WERI-Rb-1 (cell line): ENCODE data around the gene SLC25A25.
A peak's percentile ranks its signal among the peaks of the same experiment; 100 is the strongest.

Source experiments
- DNase-seq: peaks from one replicate; pipeline ENCODE4 v3.0.0-alpha.2; 2020
- H3K27ac ChIP-seq: fragments of 250-450 bp; sonication (Bioruptor Pico); 2 replicates; pipeline ENCODE4 v1.5.1; 2020; ENCODE audit warnings: mild to moderate bottlenecking, moderate library complexity
- H3K27me3 ChIP-seq: fragments of 250-450 bp; sonication (Bioruptor Pico); 2 replicates; pipeline ENCODE4 v1.5.1; 2021; ENCODE audit warnings: mild to moderate bottlenecking, low read depth, moderate library complexity; ENCODE audit not compliant: insufficient read depth, severe bottlenecking
- H3K36me3 ChIP-seq: fragments of 250-450 bp; sonication (Bioruptor Pico); 2 replicates; pipeline ENCODE4 v1.5.1; 2020; ENCODE audit warnings: mild to moderate bottlenecking, moderate library complexity
- H3K4me3 ChIP-seq: 2 replicates; pipeline ENCODE4 v1.5.1; 2011; ENCODE audit warnings: low read depth, mild to moderate bottlenecking, control low read depth, low read length
- H3K9me3 ChIP-seq: fragments of 250-450 bp; sonication (Bioruptor Pico); 2 replicates; pipeline ENCODE4 v1.5.1; 2021; ENCODE audit warnings: mild to moderate bottlenecking, moderate library complexity; ENCODE audit not compliant: severe bottlenecking
- TF ChIP-seq, protein P1 (sequence below): IDR thresholded peaks from 2 replicates; pipeline ENCODE4 v1.5.1; 2011; ENCODE audit warnings: low read depth, mild to moderate bottlenecking, control low read depth, inconsistent platforms, low read length

SLC25A25 gene

GRCh38 chr9:128073253-128073886 is 5.3 kb downstream of the SLC25A25 start:
- no peaks in the 10 kb centered on the region for H3K9me3 ChIP-seq
- H3K27me3 ChIP-seq: no peaks in the 10 kb centered on the region
- H3K27ac ChIP-seq: no peak overlapping the region
- H3K4me3 ChIP-seq: no peak overlapping the region
- H3K36me3 ChIP-seq: peaks cover 19% of the 10 kb centered on the region
- TF ChIP-seq, protein P1, sequence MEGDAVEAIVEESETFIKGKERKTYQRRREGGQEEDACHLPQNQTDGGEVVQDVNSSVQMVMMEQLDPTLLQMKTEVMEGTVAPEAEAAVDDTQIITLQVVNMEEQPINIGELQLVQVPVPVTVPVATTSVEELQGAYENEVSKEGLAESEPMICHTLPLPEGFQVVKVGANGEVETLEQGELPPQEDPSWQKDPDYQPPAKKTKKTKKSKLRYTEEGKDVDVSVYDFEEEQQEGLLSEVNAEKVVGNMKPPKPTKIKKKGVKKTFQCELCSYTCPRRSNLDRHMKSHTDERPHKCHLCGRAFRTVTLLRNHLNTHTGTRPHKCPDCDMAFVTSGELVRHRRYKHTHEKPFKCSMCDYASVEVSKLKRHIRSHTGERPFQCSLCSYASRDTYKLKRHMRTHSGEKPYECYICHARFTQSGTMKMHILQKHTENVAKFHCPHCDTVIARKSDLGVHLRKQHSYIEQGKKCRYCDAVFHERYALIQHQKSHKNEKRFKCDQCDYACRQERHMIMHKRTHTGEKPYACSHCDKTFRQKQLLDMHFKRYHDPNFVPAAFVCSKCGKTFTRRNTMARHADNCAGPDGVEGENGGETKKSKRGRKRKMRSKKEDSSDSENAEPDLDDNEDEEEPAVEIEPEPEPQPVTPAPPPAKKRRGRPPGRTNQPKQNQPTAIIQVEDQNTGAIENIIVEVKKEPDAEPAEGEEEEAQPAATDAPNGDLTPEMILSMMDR: no peak
- DNase-seq: no peak

- Histone ChIP-seq H3K27ac (no peak overlapping the region), H3K36me3 (peaks cover 34% of the 10 kb centered on the region), H3K9me3 (no peaks in the 10 kb centered on the region), H3K4me3 (no peak overlapping the region), H3K27me3 (no peaks in the 10 kb centered on the region)
- DNase-seq: no peak
- TF ChIP-seq, protein P1: no peak
Measured at GRCh38 chr9:128077847-128078503, 9.9 kb downstream of the SLC25A25 start.

GRCh38 chr9:128078504-128079434 is 10.7 kb downstream of the SLC25A25 start:
- TF ChIP-seq, protein P1: no peak
- no peaks in the 10 kb centered on the region for H3K27me3 ChIP-seq
- H3K4me3 ChIP-seq: no peak overlapping the region
- peak overlapping the region; percentile 12; the same call in 1 of the 2 replicates for H3K27ac ChIP-seq
- no peak for DNase-seq
- no peaks in the 10 kb centered on the region for H3K9me3 ChIP-seq
- H3K36me3 ChIP-seq: peaks cover 33% of the 10 kb centered on the region

DNA sequence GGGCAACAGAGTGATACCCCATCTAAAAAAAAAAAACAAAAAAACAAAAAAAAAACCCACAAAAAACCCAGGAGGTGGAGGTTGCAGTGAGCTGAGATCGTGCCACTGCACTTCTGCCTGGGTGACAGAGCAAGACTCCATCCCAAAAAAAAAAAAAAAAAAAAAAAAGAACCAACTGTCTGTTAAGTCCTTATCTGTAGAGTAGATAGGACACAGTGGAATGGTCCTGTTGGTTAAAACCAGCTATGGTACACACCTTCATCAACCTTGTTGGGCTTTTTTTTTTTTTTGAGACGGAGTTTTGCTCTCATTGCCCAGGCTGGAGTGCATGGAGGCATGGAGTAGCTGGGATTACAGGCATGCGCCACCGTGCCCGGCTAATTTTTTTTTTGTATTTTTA is 12.2 kb downstream of the SLC25A25 start:
- Histone ChIP-seq H3K4me3 (no peak overlapping the region), H3K27me3 (no peaks in the 10 kb centered on the region), H3K27ac (no peak overlapping the region), H3K36me3 (peaks cover 27% of the 10 kb centered on the region), H3K9me3 (no peaks in the 10 kb centered on the region)
- TF ChIP-seq, protein P1: no peak
- no peak for DNase-seq

DNA sequence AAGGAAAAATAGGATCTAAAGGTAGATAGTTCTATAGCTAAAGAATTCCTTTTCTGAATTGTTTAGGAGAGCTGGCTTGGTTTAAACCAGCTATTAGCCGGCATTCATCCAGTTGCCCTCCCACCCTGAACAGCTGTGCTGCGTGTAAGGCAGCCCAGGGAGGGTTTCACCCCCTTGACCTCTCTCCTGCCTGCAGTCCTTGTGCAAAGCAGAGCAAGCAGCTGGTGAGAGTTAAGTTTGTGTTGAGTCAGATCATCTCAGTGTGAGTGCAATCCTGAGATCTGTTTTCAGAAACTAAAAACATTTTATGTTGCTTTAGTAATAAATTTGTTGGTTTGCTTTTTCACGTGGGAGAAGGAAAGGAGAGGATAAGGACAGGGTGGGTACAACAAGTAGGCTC is 13.0 kb downstream of the SLC25A25 start:
- TF ChIP-seq, protein P1: no peak
- peak overlapping the region; percentile 45 for H3K27ac ChIP-seq
- H3K27me3 ChIP-seq: no peaks in the 10 kb centered on the region
- H3K4me3 ChIP-seq: no peak overlapping the region
- peak; percentile 55 for DNase-seq
- peaks cover 30% of the 10 kb centered on the region for H3K36me3 ChIP-seq
- H3K9me3 ChIP-seq: no peaks in the 10 kb centered on the region
